ENCODE data around the gene MYCBP2. TPM values are rescaled to one million over a fixed set of nuclear protein-coding genes. Genes with fewer than 3 reads are reported as not detected.
"Not testable (repeated sequence)": the region's sequence is repeated elsewhere in the genome, so short reads cannot be mapped to it uniquely, and the experiment has no call there.

Gene MYCBP2
- total RNA-seq, 5 donors from 2014 or later (not counting 1 experiment from before 2014, with no cell fraction given): 153 to 214 (median 176) TPM

- CTCF ChIA-PET: interaction anchor here (0.7 to 2.7 kb wide), 3 partner anchors 41 to 260 kb away, joined by 3 to 16 read pairs (median 3); no protein-coding TSS in a partner anchor
Measured at GRCh38 chr13:77218274-77218673, 108.6 kb downstream of the MYCBP2 start.

GRCh38 chr13:77215543-77215942 is 111.4 kb downstream of the MYCBP2 start:
- no peaks in the 10 kb centered on the region for H3K9me3 ChIP-seq
- ChIA-PET CTCF (no interaction called here), POLR2A (no interaction called here)
- WGBS (ENCODE audit: insufficient coverage): no CpG with 5 or more reads among the region's 2 CpGs
- H3K27me3 ChIP-seq (replicated peaks in 1 of 2; ENCODE audit: control insufficient read depth in 2 of 2, extremely low read depth in 1 of 2, insufficient read depth in 2 of 2, low read length in 1 of 2): no peaks in the 10 kb centered on the region
- H3K36me3 Mint-ChIP-seq: peaks cover 48% of the 10 kb centered on the region
- H3K9me3 Mint-ChIP-seq: no peaks in the 10 kb centered on the region
- H3K4me1 ChIP-seq (ENCODE audit: control insufficient read depth in 1 of 2, extremely low read depth in 1 of 2, insufficient read depth in 2 of 2, low read length in 2 of 2): no peaks in the 10 kb centered on the region
- no peak overlapping the region for H3K4me3 Mint-ChIP-seq
- DNase-seq: no peak
- ATAC-seq (replicated peaks in 1 of 4): no peak
- H3K36me3 ChIP-seq (ENCODE audit: control insufficient read depth in 2 of 2, extremely low read depth in 1 of 2, insufficient read depth in 1 of 2, low read length in 1 of 2): peaks cover 2 to 54% of the 10 kb centered on the region in 2 donors
- peaks cover 0 to 14% (median 6%) of the 10 kb centered on the region in 3 donors for H3K4me1 Mint-ChIP-seq
- H3K27ac ChIP-seq (ENCODE audit: low read length): no peak overlapping the region
- H3K27ac Mint-ChIP-seq: no peak overlapping the region
- no peaks in the 10 kb centered on the region for H3K27me3 Mint-ChIP-seq
- H3K4me3 ChIP-seq (ENCODE audit: control insufficient read depth in 1 of 2, extremely low read depth in 1 of 2, low read length in 1 of 2): no peak overlapping the region

More at GRCh38 chr13:77218274-77218673, 108.6 kb downstream of the MYCBP2 start:
- ATAC-seq (replicated peaks in 1 of 4) (no peak), DNase-seq (no peak)
- Mint-ChIP-seq H3K4me3 (no peak overlapping the region), H3K36me3 (peaks cover 52% of the 10 kb centered on the region), H3K27me3 (no peaks in the 10 kb centered on the region), H3K9me3 (no peaks in the 10 kb centered on the region), H3K27ac (peak overlapping the region in 1 of 2 donors; percentile 23), H3K4me1 (peaks cover 15 to 22% (median 18%) of the 10 kb centered on the region in 3 donors)
- H3K4me3 ChIP-seq (ENCODE audit: control insufficient read depth in 1 of 2, extremely low read depth in 1 of 2, low read length in 1 of 2): no peak overlapping the region
- H3K36me3 ChIP-seq (ENCODE audit: control insufficient read depth in 2 of 2, extremely low read depth in 1 of 2, insufficient read depth in 1 of 2, low read length in 1 of 2): peaks cover 3 to 54% of the 10 kb centered on the region in 2 donors
- no peak overlapping the region for H3K27ac ChIP-seq (ENCODE audit: low read length)
- no peaks in the 10 kb centered on the region for H3K4me1 ChIP-seq (ENCODE audit: control insufficient read depth in 1 of 2, extremely low read depth in 1 of 2, insufficient read depth in 2 of 2, low read length in 2 of 2)
- 48% methylated on average over 3 of the region's 4 CpGs for WGBS (ENCODE audit: insufficient coverage)
- H3K9me3 ChIP-seq: no peaks in the 10 kb centered on the region
- H3K27me3 ChIP-seq (replicated peaks in 1 of 2; ENCODE audit: control insufficient read depth in 2 of 2, extremely low read depth in 1 of 2, insufficient read depth in 2 of 2, low read length in 1 of 2): no peaks in the 10 kb centered on the region
- POLR2A ChIA-PET: no interaction called here

GRCh38 chr13:77213644-77214043 is 113.2 kb downstream of the MYCBP2 start:
- Mint-ChIP-seq H3K4me3 (no peak overlapping the region), H3K27me3 (no peaks in the 10 kb centered on the region), H3K9me3 (no peaks in the 10 kb centered on the region), H3K36me3 (peaks cover 61% of the 10 kb centered on the region), H3K4me1 (peaks cover 12 to 25% (median 14%) of the 10 kb centered on the region in 3 donors), H3K27ac (peak overlapping the region in 1 of 2 donors; percentile 60)
- no peaks in the 10 kb centered on the region for H3K9me3 ChIP-seq
- H3K4me1 ChIP-seq (ENCODE audit: control insufficient read depth in 1 of 2, extremely low read depth in 1 of 2, insufficient read depth in 2 of 2, low read length in 2 of 2): no peaks in the 10 kb centered on the region
- ATAC-seq (replicated peaks in 1 of 4): no peak
- H3K36me3 ChIP-seq (ENCODE audit: control insufficient read depth in 2 of 2, extremely low read depth in 1 of 2, insufficient read depth in 1 of 2, low read length in 1 of 2): peaks cover 2 to 65% of the 10 kb centered on the region in 2 donors
- H3K27ac ChIP-seq (ENCODE audit: low read length): no peak overlapping the region
- CTCF ChIA-PET: interaction anchor here in 1 of 2 donors (0.9 kb wide), 1 partner anchor 265 kb away, joined by 3 read pairs; no protein-coding TSS in a partner anchor
- no peak overlapping the region for H3K4me3 ChIP-seq (ENCODE audit: control insufficient read depth in 1 of 2, extremely low read depth in 1 of 2, low read length in 1 of 2)
- POLR2A ChIA-PET: no interaction called here
- DNase-seq: no peak
- 20% methylated on average over 1 of the region's 5 CpGs for WGBS (ENCODE audit: insufficient coverage)
- H3K27me3 ChIP-seq (replicated peaks in 1 of 2; ENCODE audit: control insufficient read depth in 2 of 2, extremely low read depth in 1 of 2, insufficient read depth in 2 of 2, low read length in 1 of 2): no peaks in the 10 kb centered on the region

- POLR2A ChIA-PET: interaction anchor here in 1 of 2 donors (1.0 kb wide), 1 partner anchor 515 kb away, joined by 4 read pairs; no protein-coding TSS in a partner anchor
- H3K27me3 Mint-ChIP-seq: no peaks in the 10 kb centered on the region
- H3K4me3 Mint-ChIP-seq: no peak overlapping the region
- peaks cover 0 to 6% (median 2%) of the 10 kb centered on the region in 3 donors for H3K9me3 Mint-ChIP-seq
- peak in 2 of 4 experiments; percentile 23 to 44 for ATAC-seq (replicated peaks in 1 of 4)
- CTCF ChIA-PET: no interaction called here
- Histone ChIP-seq H3K36me3 (ENCODE audit: control insufficient read depth in 2 of 2, extremely low read depth in 1 of 2, insufficient read depth in 1 of 2, low read length in 1 of 2) (peaks cover 10 to 35% of the 10 kb centered on the region in 2 donors), H3K27me3 (replicated peaks in 1 of 2; ENCODE audit: control insufficient read depth in 2 of 2, extremely low read depth in 1 of 2, insufficient read depth in 2 of 2, low read length in 1 of 2) (no peaks in the 10 kb centered on the region), H3K4me3 (ENCODE audit: control insufficient read depth in 1 of 2, extremely low read depth in 1 of 2, low read length in 1 of 2) (no peak overlapping the region), H3K9me3 (no peaks in the 10 kb centered on the region), H3K27ac (ENCODE audit: low read length) (no peak overlapping the region), H3K4me1 (ENCODE audit: control insufficient read depth in 1 of 2, extremely low read depth in 1 of 2, insufficient read depth in 2 of 2, low read length in 2 of 2) (no peaks in the 10 kb centered on the region)
- no CpG with 5 or more reads among the region's 1 CpG for WGBS (ENCODE audit: insufficient coverage)
- H3K4me1 Mint-ChIP-seq: peaks cover 17 to 23% (median 22%) of the 10 kb centered on the region in 3 donors
- H3K36me3 Mint-ChIP-seq: peaks cover 58% of the 10 kb centered on the region
- peak overlapping the region; percentile 56 to 61 for H3K27ac Mint-ChIP-seq
- no peak for DNase-seq
Measured at GRCh38 chr13:77207943-77208342, 119.0 kb downstream of the MYCBP2 start.

- peaks cover 0 to 39% of the 10 kb centered on the region in 2 donors for H3K36me3 ChIP-seq (ENCODE audit: control insufficient read depth in 2 of 2, extremely low read depth in 1 of 2, insufficient read depth in 1 of 2, low read length in 1 of 2)
- H3K27ac Mint-ChIP-seq; CTCF ChIA-PET; H3K27me3 ChIP-seq (replicated peaks in 1 of 2; ENCODE audit: control insufficient read depth in 2 of 2, extremely low read depth in 1 of 2, insufficient read depth in 2 of 2, low read length in 1 of 2); POLR2A ChIA-PET; H3K27me3 Mint-ChIP-seq; H3K27ac ChIP-seq (ENCODE audit: low read length); H3K4me3 ChIP-seq (ENCODE audit: control insufficient read depth in 1 of 2, extremely low read depth in 1 of 2, low read length in 1 of 2); ATAC-seq (replicated peaks in 1 of 4); H3K4me3 Mint-ChIP-seq; H3K9me3 Mint-ChIP-seq; H3K4me1 Mint-ChIP-seq; H3K9me3 ChIP-seq; H3K4me1 ChIP-seq (ENCODE audit: control insufficient read depth in 1 of 2, extremely low read depth in 1 of 2, insufficient read depth in 2 of 2, low read length in 2 of 2); DNase-seq: not testable (repeated sequence)
- H3K36me3 Mint-ChIP-seq: peaks cover 33% of the 10 kb centered on the region
- no CpG with 5 or more reads among the region's 16 CpGs for WGBS (ENCODE audit: insufficient coverage)
Measured at GRCh38 chr13:77198995-77199394, 127.9 kb downstream of the MYCBP2 start.

- Mint-ChIP-seq H3K27ac (no peak overlapping the region), H3K9me3 (no peaks in the 10 kb centered on the region), H3K4me1 (peaks cover 4 to 6% (median 6%) of the 10 kb centered on the region in 3 donors), H3K4me3 (no peak overlapping the region), H3K27me3 (no peaks in the 10 kb centered on the region), H3K36me3 (peaks cover 34% of the 10 kb centered on the region)
- no peaks in the 10 kb centered on the region for H3K27me3 ChIP-seq (replicated peaks in 1 of 2; ENCODE audit: control insufficient read depth in 2 of 2, extremely low read depth in 1 of 2, insufficient read depth in 2 of 2, low read length in 1 of 2)
- peaks cover 0 to 62% of the 10 kb centered on the region in 2 donors for H3K36me3 ChIP-seq (ENCODE audit: control insufficient read depth in 2 of 2, extremely low read depth in 1 of 2, insufficient read depth in 1 of 2, low read length in 1 of 2)
- CTCF ChIA-PET: no interaction called here
- H3K4me3 ChIP-seq (ENCODE audit: control insufficient read depth in 1 of 2, extremely low read depth in 1 of 2, low read length in 1 of 2): no peak overlapping the region
- no peak overlapping the region for H3K27ac ChIP-seq (ENCODE audit: low read length)
- POLR2A ChIA-PET: no interaction called here
- ATAC-seq (replicated peaks in 1 of 4): no peak
- DNase-seq: no peak
- no peaks in the 10 kb centered on the region for H3K9me3 ChIP-seq
- WGBS (ENCODE audit: insufficient coverage): 83% methylated on average over 4 of the region's 4 CpGs
- H3K4me1 ChIP-seq (ENCODE audit: control insufficient read depth in 1 of 2, extremely low read depth in 1 of 2, insufficient read depth in 2 of 2, low read length in 2 of 2): no peaks in the 10 kb centered on the region
Measured at GRCh38 chr13:77196052-77196618, 130.8 kb downstream of the MYCBP2 start.
